GM12878 (cell line): ENCODE data around the gene VSIG10L2. TPM values are rescaled to one million over a fixed set of nuclear protein-coding genes. Genes with fewer than 3 reads are reported as not detected.

Experiments used
- ATAC-seq: fragments of 200-7000 bp; cut with Tn5 transposase; 3 replicates; pipeline ENCODE4 v1.9.1; 2020; ENCODE audit warnings: mild to moderate bottlenecking, moderate library complexity
- BruUV-seq: library from RNA; stranded (reverse); fragments of 400-500 nt; replicated peaks from 2 replicates; lab custom pipeline; 2021; lab: Mats Ljungman, UMichigan
- CTCF ChIA-PET: fragments of 300-600 bp; sonication (Branson Sonifier 250); formaldehyde crosslinking; extraction: SDS; loops from one replicate; lab custom pipeline; 2021; ENCODE audit warnings: inconsistent platforms; lab: Yijun Ruan, JAX
- POLR2A ChIA-PET: fragments of 350-600 bp; formaldehyde crosslinking; extraction: SDS; loops from one replicate; lab custom pipeline; 2021; ENCODE audit warnings: inconsistent platforms; lab: Charles Lee
- RAD21 ChIA-PET: fragments of 300-600 bp; sonication (Branson Sonifier 250); formaldehyde crosslinking; loops from one replicate; lab custom pipeline; 2023; ENCODE audit warnings: antibody characterized with exemption; ENCODE audit not compliant: unreplicated experiment; lab: Charles Lee
- SMC1A ChIA-PET: fragments of 300-600 bp; sonication (Branson Sonifier 250); formaldehyde crosslinking; loops from one replicate; lab custom pipeline; 2023; ENCODE audit not compliant: unreplicated experiment, uncharacterized antibody; lab: Charles Lee
- DNase-seq: peaks from one replicate; pipeline ENCODE4 v3.0.0-alpha.2; 2011; ENCODE audit warnings: low read depth, low spot score
- FAIRE-seq: peaks from 3 replicates; lab custom pipeline; 2011; peaks lifted over from hg19 to GRCh38; lab: Jason Lieb, UNC
- H2AFZ ChIP-seq: 2 replicates; pipeline ENCODE4 v1.6.0; 2011; ENCODE audit warnings: low read depth, low read length, control low read depth; ENCODE audit not compliant: control insufficient read depth
- H3K27ac ChIP-seq: 2 replicates; pipeline ENCODE4 v1.5.1; 2011; ENCODE audit warnings: control low read depth; ENCODE audit not compliant: control insufficient read depth, insufficient read depth
- H3K27me3 ChIP-seq, 2 experiments: replicated peaks in 1 of 2; 2 replicates each; pipeline versions ENCODE4 v1.6.0 to v1.6.1; 2011; ENCODE audit warnings: low read length in 1 of 2; ENCODE audit not compliant: control insufficient read depth in 2 of 2, insufficient read depth in 2 of 2
- H3K36me3 ChIP-seq, 2 experiments: 2 replicates each; pipeline ENCODE4 v1.5.1; 2011; ENCODE audit warnings: low read length in 1 of 2; ENCODE audit not compliant: control insufficient read depth in 2 of 2, insufficient read depth in 2 of 2
- H3K4me1 ChIP-seq: 2 replicates; pipeline ENCODE4 v1.6.1; 2011; ENCODE audit warnings: mild to moderate bottlenecking, low read length, moderate library complexity, mixed read lengths; ENCODE audit not compliant: control insufficient read depth, insufficient read depth
- H3K4me2 ChIP-seq: 2 replicates; pipeline ENCODE4 v1.6.0; 2011; ENCODE audit warnings: control low read depth; ENCODE audit not compliant: control insufficient read depth, insufficient read depth
- H3K4me3 ChIP-seq: fragments of 200-600 bp; sonication (generic); 2 replicates; pipeline ENCODE4 v1.5.1; 2016
- H3K79me2 ChIP-seq: 2 replicates; pipeline ENCODE4 v1.6.0; 2011; ENCODE audit warnings: low read length; ENCODE audit not compliant: control insufficient read depth, insufficient read depth
- H3K9ac ChIP-seq: 2 replicates; pipeline ENCODE4 v1.8.0; 2011; ENCODE audit warnings: low read length, control low read depth, mixed read lengths; ENCODE audit not compliant: control insufficient read depth, insufficient read depth
- H3K9me3 ChIP-seq: replicated peaks from 3 replicates; pipeline ENCODE4 v1.5.1; 2011; ENCODE audit warnings: mild to moderate bottlenecking, low read length; ENCODE audit not compliant: control insufficient read depth, insufficient read depth
- H4K20me1 ChIP-seq: 2 replicates; pipeline ENCODE4 v1.6.0; 2011; ENCODE audit not compliant: control insufficient read depth, insufficient read depth
- CBX3 ChIP-seq: fragments of 200-600 bp; sonication (generic); IDR thresholded peaks from 2 replicates; pipeline ENCODE4 v1.6.1; 2016; ENCODE audit warnings: low read depth, borderline replicate concordance
- CHD1 ChIP-seq: IDR thresholded peaks from 2 replicates; pipeline ENCODE4 v1.6.1; 2012; ENCODE audit warnings: low read depth, low read length, improper control_type of control experiment
- CREM ChIP-seq: IDR thresholded peaks from 2 replicates; pipeline ENCODE4 v1.6.1; 2014; ENCODE audit warnings: antibody characterized with exemption, low read depth
- EED ChIP-seq: sonication (generic); IDR thresholded peaks from 2 replicates; pipeline ENCODE4 v1.6.1; 2016; ENCODE audit warnings: antibody characterized with exemption, low read depth
- IRF4 ChIP-seq: IDR thresholded peaks from 2 replicates; pipeline ENCODE4 v1.6.1; 2011; ENCODE audit warnings: low read depth, low read length
- KDM1A ChIP-seq: fragments of 200-600 bp; sonication (generic); IDR thresholded peaks from 2 replicates; pipeline ENCODE4 v1.6.1; 2016; ENCODE audit warnings: borderline replicate concordance
- SIX5 ChIP-seq: IDR thresholded peaks from 2 replicates; pipeline ENCODE4 v1.6.1; 2011; ENCODE audit warnings: mild to moderate bottlenecking, low read depth, low read length, moderate library complexity; ENCODE audit not compliant: severe bottlenecking
- SMC3 ChIP-seq: IDR thresholded peaks from 2 replicates; pipeline ENCODE4 v1.6.1; 2011; ENCODE audit warnings: low read length, improper control_type of control experiment, borderline replicate concordance
- ZSCAN29 ChIP-seq: fragments of 450-650 bp; IDR thresholded peaks from 2 replicates; pipeline ENCODE4 v1.6.1; 2017; ENCODE audit warnings: mild to moderate bottlenecking, moderate library complexity
- WGBS: methylation state at CpG from one replicate; pipeline ENCODE4 v1.1.6; 2016; ENCODE audit warnings: low lambda C conversion rate; ENCODE audit not compliant: insufficient replicate concordance, insufficient coverage; ENCODE audit errors: missing lambda C conversion rate; 5-methylcytosine and 5-hydroxymethylcytosine counted together
- in situ Hi-C: fragments of 300-500 bp; cut with MboI; formaldehyde crosslinking; loops from 9 replicates; pipeline ENCODE4 v1.14.3; 2018; ENCODE audit warnings: mixed read lengths
- intact Hi-C: fragments of 100-400 bp; cut with micrococcal nuclease; formaldehyde crosslinking; loops from one replicate; pipeline ENCODE4 v1.14.2; 2022; ENCODE audit not compliant: unreplicated experiment
- polyA plus RNA-seq, 11 experiments: library from polyadenylated mRNA; depleted of rRNA in 4 of 11; unstranded in 6 of 11; stranded (reverse) in 5 of 11; fragments of >200 nt; fragmentation: Nextera tagmentation in 4 of 11; fragmentation: Illumina TruSeq in 1 of 11; extraction: Ambion mirVana in 4 of 11; extraction: Trizol in 1 of 11; gene quantifications; 1 replicate in 1 of 11; 2 replicates in 10 of 11; pipeline versions ENCODE4 v1.2.1 to v1.2.3, GENCODE V29; 2011 to 2016; ENCODE audit warnings: inconsistent platforms in 2 of 11, missing spikeins in 2 of 11, low read depth in 1 of 11
- total RNA-seq, 4 experiments: library from RNA; depleted of rRNA in 3 of 4; stranded (reverse); fragments of >200 nt in 3 of 4; fragmentation: Illumina TruSeq in 1 of 4; extraction: Trizol in 1 of 4; gene quantifications; 2 replicates each; pipeline versions ENCODE4 v1.2.1 to v1.2.3, GENCODE V29; 2013 to 2021

Gene VSIG10L2
- total and polyA plus RNA-seq, 10 of the 15 experiments (the other 5 are each of a cell fraction or from before 2014, with no cell fraction given): 0.02 TPM; not detected in 9

DNA sequence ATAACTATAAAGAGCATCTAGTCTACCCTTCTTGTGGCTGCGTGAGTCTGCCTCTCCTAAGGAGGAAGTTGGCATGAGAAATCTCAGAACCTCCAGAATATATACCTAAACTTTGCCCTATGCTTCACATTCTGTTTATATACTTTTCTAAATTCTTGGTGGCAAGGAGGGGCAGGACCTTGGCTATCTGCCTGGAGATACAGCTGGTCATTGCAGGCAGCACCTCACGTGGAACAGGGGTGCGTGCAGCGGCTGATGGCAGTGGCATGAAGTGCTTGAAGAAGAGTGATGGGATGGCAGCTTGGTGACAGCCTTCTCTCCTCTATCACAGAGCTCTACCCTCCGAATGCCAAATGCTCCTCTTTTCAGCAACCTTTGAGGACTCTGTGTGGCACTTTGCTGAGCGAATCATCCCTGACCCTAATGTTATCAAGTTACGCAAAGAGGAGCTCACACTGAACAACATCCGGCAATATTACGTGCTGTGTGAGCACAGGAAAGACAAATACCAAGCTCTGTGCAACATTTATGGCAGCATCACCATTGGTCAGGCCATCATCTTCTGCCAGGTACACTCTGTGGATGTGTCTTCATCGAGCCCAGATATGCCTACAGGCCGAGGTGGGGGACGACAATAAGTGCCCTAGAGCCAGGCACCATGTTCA, 29.0 kb upstream of the VSIG10L2 start:
- in situ Hi-C loops: no loop called here
- ATAC-seq: no peak
- Histone ChIP-seq H3K27me3 (peaks cover 3 to 4% of the 10 kb centered on the region in 2 experiments; a peak in 2 of 4 replicates), H3K9me3 (no peaks in the 10 kb centered on the region), H3K9ac (no peak overlapping the region), H3K27ac (no peak overlapping the region), H3K4me2 (no peak overlapping the region), H3K79me2 (no peaks in the 10 kb centered on the region), H3K4me1 (no peaks in the 10 kb centered on the region), H3K36me3 (no peaks in the 10 kb centered on the region), H4K20me1 (no peaks in the 10 kb centered on the region), H3K4me3 (no peak overlapping the region), H2AFZ (no peak overlapping the region)
- BruUV-seq: no TSS peak
- no peak for FAIRE-seq
- ChIA-PET CTCF (interaction anchor here (1.6 kb wide), 1 partner anchor 274 kb away, joined by 3 read pairs; no protein-coding TSS in a partner anchor), RAD21 (interaction anchor here (0.9 kb wide), 1 partner anchor 277 kb away, joined by 3 read pairs; no protein-coding TSS in a partner anchor), SMC1A (interaction anchor here (0.8 to 2.2 kb wide), 2 partner anchors 29 to 277 kb away, joined by 3 to 7 read pairs; partner anchors contain the start of gene HYLS1), POLR2A (no interaction called here)
- TF ChIP-seq SIX5: no peak
- TF ChIP-seq ZSCAN29: no peak
- TF ChIP-seq IRF4: no peak
- no peak for TF ChIP-seq EED
- no peak for TF ChIP-seq SMC3
- TF ChIP-seq CBX3: no peak
- TF ChIP-seq CREM: no peak
- no peak for TF ChIP-seq CHD1
- no peak for TF ChIP-seq KDM1A
- intact Hi-C loops: loop anchor here (5.0 kb wide), 1 partner anchor 340 kb away; no protein-coding TSS in a partner anchor
- WGBS: 41% methylated on average over 12 of the region's 12 CpGs
- DNase-seq: no peak
